PFSK-1 (cell line): ENCODE results near the gene MAGI2.

Experiments
- FOXP2 ChIP-seq: optimal IDR thresholded peaks from 2 replicates; pipeline ENCODE3; 2011; ENCODE audit warnings: borderline replicate concordance, control low read depth, inconsistent platforms; ENCODE audit not compliant: insufficient read depth; ENCODE audit errors: extremely low read length, extremely low read depth
- POLR2AphosphoS5 ChIP-seq: IDR thresholded peaks from 2 replicates; pipeline ENCODE4 v1.6.1; 2012; ENCODE audit warnings: low read depth, mild to moderate bottlenecking, control low read depth, low read length, moderate library complexity
- REST ChIP-seq, 2 experiments: IDR thresholded peaks; 2 replicates each; pipeline versions ENCODE4 v1.6.1 to v1.8.0; 2011 to 2012; ENCODE audit warnings: low read depth in 2 of 2, low read length in 2 of 2, control low read depth in 1 of 2, inconsistent platforms in 1 of 2, mild to moderate bottlenecking in 1 of 2, moderate library complexity in 1 of 2; ENCODE audit not compliant: insufficient read depth in 1 of 2
- SIN3A ChIP-seq: IDR thresholded peaks from 2 replicates; pipeline ENCODE4 v1.6.1; 2012; ENCODE audit warnings: mild to moderate bottlenecking, low read length, moderate library complexity, borderline replicate concordance; ENCODE audit not compliant: insufficient read depth
- TAF1 ChIP-seq: IDR thresholded peaks from 2 replicates; pipeline ENCODE4 v1.6.1; 2012; ENCODE audit warnings: low read length, control low read depth, borderline replicate concordance; ENCODE audit not compliant: insufficient read depth

MAGI2 gene

DNA sequence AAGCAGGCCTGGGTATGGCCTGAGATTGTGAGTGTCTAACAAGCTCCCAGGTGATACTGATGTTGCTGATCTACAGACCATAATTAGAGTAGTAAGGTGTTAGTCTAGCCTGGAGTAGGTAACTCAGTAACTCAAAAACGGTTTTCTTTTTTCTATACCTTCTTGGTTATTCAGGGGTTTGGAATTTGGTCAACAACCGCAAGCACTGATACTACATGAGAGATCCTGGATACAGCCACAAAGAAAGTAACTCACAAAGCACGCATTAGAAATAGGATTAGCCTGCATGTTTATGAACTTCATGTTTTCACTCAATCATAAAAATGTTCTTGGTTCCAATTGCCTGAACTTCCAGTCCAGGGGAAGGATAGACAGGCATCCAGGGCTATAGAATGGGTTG, 803.5 kb downstream of the MAGI2 start:
- TF ChIP-seq SIN3A (no peak), TAF1 (no peak), POLR2AphosphoS5 (no peak), FOXP2 (no peak), REST (IDR thresholded peaks at IDR 0.05; ENCODE audit: insufficient read depth in 1 of 2, low read depth in 2 of 2, low read length in 2 of 2) (no peak)

DNA sequence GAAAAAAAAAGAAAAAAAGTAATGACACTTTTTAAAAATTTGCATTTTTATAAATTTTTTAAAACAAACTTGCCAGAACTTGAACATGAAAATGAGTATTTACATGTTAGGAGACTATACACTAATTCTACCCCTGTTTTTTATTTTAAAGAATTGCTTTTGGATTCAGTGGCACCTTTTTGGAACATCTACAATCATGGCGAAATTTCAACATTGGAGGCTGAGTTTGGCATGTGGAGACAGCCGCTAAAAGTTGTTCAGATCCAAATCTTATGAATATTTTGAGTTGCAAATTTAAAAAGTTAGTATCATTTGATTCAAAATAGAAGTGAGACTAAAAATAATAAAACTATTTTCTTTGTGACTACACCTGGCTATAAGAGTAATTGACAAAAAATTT, 804.2 kb downstream of the MAGI2 start:
- TF ChIP-seq TAF1 (no peak), FOXP2 (no peak), POLR2AphosphoS5 (no peak), REST (IDR thresholded peaks at IDR 0.05; ENCODE audit: insufficient read depth in 1 of 2, low read depth in 2 of 2, low read length in 2 of 2) (no peak), SIN3A (no peak)

DNA sequence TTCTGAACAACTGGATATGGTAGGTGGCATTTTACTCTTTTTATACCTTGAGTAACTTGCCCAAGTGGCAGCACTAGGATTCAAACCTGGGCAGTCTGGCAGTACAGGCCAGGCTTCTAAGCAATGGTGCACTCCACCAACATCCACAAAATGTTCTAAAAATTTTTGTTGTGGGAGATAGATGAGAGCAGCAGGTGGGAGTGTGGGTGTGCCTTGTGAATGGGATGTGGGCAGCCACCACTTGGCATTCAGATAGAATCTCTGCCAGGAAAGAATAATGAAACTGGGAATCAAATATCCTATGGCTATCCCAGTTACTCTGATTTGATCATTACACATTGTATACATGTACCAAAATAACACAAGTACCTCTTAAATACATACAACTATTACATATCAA, 810.7 kb downstream of the MAGI2 start:
- TF ChIP-seq SIN3A (no peak), FOXP2 (no peak), TAF1 (no peak), POLR2AphosphoS5 (no peak), REST (IDR thresholded peaks at IDR 0.05; ENCODE audit: insufficient read depth in 1 of 2, low read depth in 2 of 2, low read length in 2 of 2) (no peak)

GRCh38 chr7:78638364-78638763, 815.1 kb downstream of the MAGI2 start:
- no peak for TF ChIP-seq TAF1
- no peak for TF ChIP-seq REST (IDR thresholded peaks at IDR 0.05; ENCODE audit: insufficient read depth in 1 of 2, low read depth in 2 of 2, low read length in 2 of 2)
- TF ChIP-seq FOXP2 = no peak

GRCh38 chr7:78636727-78637126, 816.7 kb downstream of the MAGI2 start:
- TF ChIP-seq FOXP2 = no peak
- TF ChIP-seq TAF1 = no peak
- no peak for TF ChIP-seq REST (IDR thresholded peaks at IDR 0.05; ENCODE audit: insufficient read depth in 1 of 2, low read depth in 2 of 2, low read length in 2 of 2)
- TF ChIP-seq POLR2AphosphoS5 = no peak
- no peak for TF ChIP-seq SIN3A
